NT2/D1 (cell line): Measurements from ENCODE around the gene RAI1.

Experiments used
- SUZ12 ChIP-seq: IDR thresholded peaks from 2 replicates; pipeline ENCODE4 v1.6.1; 2011; ENCODE audit not compliant: insufficient read length, insufficient read depth; ENCODE audit errors: extremely low read depth
- ZNF274 ChIP-seq: IDR thresholded peaks from 2 replicates; pipeline ENCODE4 v1.6.1; 2011; ENCODE audit warnings: mild to moderate bottlenecking, low read depth, low read length

- TF ChIP-seq SUZ12 (no peak), ZNF274 (no peak)
Observed at GRCh38 chr17:17815062-17815406, 133.8 kb downstream of the RAI1 start.
